Naive B cell (primary cell): ENCODE measurements around the gene PAK1. TPM values are rescaled to one million over a fixed set of nuclear protein-coding genes. Genes with fewer than 3 reads are reported as not detected.
A peak's percentile ranks its signal among the peaks of the same experiment; 100 is the strongest.
"Not testable (repeated sequence)": the region's sequence is repeated elsewhere in the genome, so short reads cannot be mapped to it uniquely, and the experiment has no call there.

Experiments
- ATAC-seq, 2 donors: fragments of 150-1000 bp; cut with Tn5 transposase; 2 replicates each; pipeline ENCODE4 v1.10.0; 2021; ENCODE audit warnings: low read depth in 2 of 2, mild to moderate bottlenecking in 2 of 2, moderate library complexity in 2 of 2
- DNase-seq: peaks from one replicate; pipeline ENCODE4 v3.0.0; 2022
- H3K27ac Mint-ChIP-seq, 6 donors: one replicate each; pipeline ENCODE4 v1.8.0; 2020 to 2022; ENCODE audit warnings: mild to moderate bottlenecking in 6 of 6, mixed read lengths in 6 of 6, moderate library complexity in 5 of 6, inconsistent platforms in 2 of 6
- H3K27me3 Mint-ChIP-seq, 3 donors: one replicate each; pipeline ENCODE4 v1.8.0; 2021 to 2022; ENCODE audit warnings: mixed read lengths in 3 of 3, mild to moderate bottlenecking in 1 of 3
- H3K36me3 Mint-ChIP-seq, 2 donors: one replicate each; pipeline ENCODE4 v1.8.0; 2020 to 2022; ENCODE audit warnings: mixed read lengths in 2 of 2, inconsistent platforms in 1 of 2, mild to moderate bottlenecking in 1 of 2
- H3K4me1 Mint-ChIP-seq, 3 donors: one replicate each; pipeline ENCODE4 v1.8.0; 2020 to 2022; ENCODE audit warnings: mixed read lengths in 3 of 3, inconsistent platforms in 1 of 3, mild to moderate bottlenecking in 1 of 3, moderate library complexity in 1 of 3
- H3K4me3 Mint-ChIP-seq, 8 donors: one replicate each; pipeline ENCODE4 v1.8.0; 2020 to 2022; ENCODE audit warnings: mild to moderate bottlenecking in 8 of 8, mixed read lengths in 8 of 8, moderate library complexity in 8 of 8, inconsistent platforms in 2 of 8
- H3K9me3 Mint-ChIP-seq, 7 donors: one replicate each; pipeline ENCODE4 v1.8.0; 2020 to 2022; ENCODE audit warnings: mixed read lengths in 7 of 7, mild to moderate bottlenecking in 5 of 7, inconsistent platforms in 2 of 7, moderate library complexity in 1 of 7
- polyA plus RNA-seq, 6 donors: library from polyadenylated mRNA; unstranded; fragments of 300-500 nt; fragmentation: Illumina TruSeq; gene quantifications; one replicate each; pipeline ENCODE4 v1.2.3, GENCODE V29; 2021; ENCODE audit warnings: low read depth in 6 of 6

Gene PAK1
- polyA plus RNA-seq, 6 donors from 2014 or later = 7.4 to 11.9 (median 10.7) TPM

GRCh38 chr11:77383349-77383748 is 90.5 kb downstream of the PAK1 start:
- H3K4me3 Mint-ChIP-seq, H3K4me1 Mint-ChIP-seq, H3K27ac Mint-ChIP-seq, H3K9me3 Mint-ChIP-seq, H3K27me3 Mint-ChIP-seq, DNase-seq, ATAC-seq: not testable (repeated sequence)
- peaks cover 12 to 24% of the 10 kb centered on the region in 2 donors for H3K36me3 Mint-ChIP-seq

GRCh38 chr11:77381729-77382665 is 91.9 kb downstream of the PAK1 start:
- Mint-ChIP-seq H3K36me3 (peaks cover 12 to 24% of the 10 kb centered on the region in 2 donors), H3K9me3 (no peaks in the 10 kb centered on the region), H3K4me1 (no peaks in the 10 kb centered on the region), H3K27ac (peak overlapping the region in 3 of 6 donors; percentile 14 to 54 (median 21)), H3K27me3 (no peaks in the 10 kb centered on the region), H3K4me3 (no peak overlapping the region)
- DNase-seq (no peak), ATAC-seq (no peak)

GRCh38 chr11:77379934-77380333 is 94.0 kb downstream of the PAK1 start:
- Mint-ChIP-seq H3K9me3 (no peaks in the 10 kb centered on the region), H3K36me3 (peaks cover 12 to 33% of the 10 kb centered on the region in 2 donors), H3K27ac (no peak overlapping the region), H3K4me1 (no peaks in the 10 kb centered on the region), H3K4me3 (no peak overlapping the region), H3K27me3 (no peaks in the 10 kb centered on the region)
- no peak for ATAC-seq
- no peak for DNase-seq

GRCh38 chr11:77379253-77379652 is 94.6 kb downstream of the PAK1 start:
- DNase-seq = no peak
- Mint-ChIP-seq H3K27me3 (no peaks in the 10 kb centered on the region), H3K36me3 (peaks cover 12 to 32% of the 10 kb centered on the region in 2 donors), H3K9me3 (no peaks in the 10 kb centered on the region), H3K4me3 (no peak overlapping the region), H3K4me1 (no peaks in the 10 kb centered on the region), H3K27ac (no peak overlapping the region)
- ATAC-seq = no peak

GRCh38 chr11:77377734-77378133 is 96.2 kb downstream of the PAK1 start:
- H3K27me3 Mint-ChIP-seq = no peaks in the 10 kb centered on the region

GRCh38 chr11:77375107-77375506 is 98.8 kb downstream of the PAK1 start:
- Mint-ChIP-seq H3K9me3 (no peaks in the 10 kb centered on the region), H3K27me3 (no peaks in the 10 kb centered on the region), H3K27ac (no peak overlapping the region), H3K4me3 (no peak overlapping the region), H3K4me1 (no peaks in the 10 kb centered on the region), H3K36me3 (peaks cover 12 to 39% of the 10 kb centered on the region in 2 donors)
- no peak for ATAC-seq
- DNase-seq = no peak

More at GRCh38 chr11:77377734-77378133, 96.2 kb downstream of the PAK1 start:
- DNase-seq = no peak
- H3K36me3 Mint-ChIP-seq = peaks cover 12 to 31% of the 10 kb centered on the region in 2 donors
- no peaks in the 10 kb centered on the region for H3K4me1 Mint-ChIP-seq
- H3K9me3 Mint-ChIP-seq = no peaks in the 10 kb centered on the region
- no peak overlapping the region for H3K4me3 Mint-ChIP-seq
- no peak for ATAC-seq
- H3K27ac Mint-ChIP-seq = no peak overlapping the region

GRCh38 chr11:77374611-77375031 is 99.3 kb downstream of the PAK1 start:
- Mint-ChIP-seq H3K4me1 (peaks cover 0 to 3% (median 0%) of the 10 kb centered on the region in 3 donors), H3K27ac (no peak overlapping the region), H3K9me3 (no peaks in the 10 kb centered on the region), H3K27me3 (no peaks in the 10 kb centered on the region), H3K36me3 (peaks cover 10 to 34% of the 10 kb centered on the region in 2 donors), H3K4me3 (no peak overlapping the region)
- DNase-seq (no peak), ATAC-seq (no peak)

GRCh38 chr11:77374108-77374507 is 99.8 kb downstream of the PAK1 start:
- H3K27ac Mint-ChIP-seq = no peak overlapping the region
- no peak for ATAC-seq
- H3K36me3 Mint-ChIP-seq = peaks cover 5 to 29% of the 10 kb centered on the region in 2 donors
- DNase-seq = no peak
- H3K4me1 Mint-ChIP-seq = peaks cover 0 to 3% (median 0%) of the 10 kb centered on the region in 3 donors
- H3K4me3 Mint-ChIP-seq = no peak overlapping the region
- no peaks in the 10 kb centered on the region for H3K27me3 Mint-ChIP-seq
- no peaks in the 10 kb centered on the region for H3K9me3 Mint-ChIP-seq

GRCh38 chr11:77372726-77373125 is 101.2 kb downstream of the PAK1 start:
- no peak overlapping the region for H3K27ac Mint-ChIP-seq
- DNase-seq (no peak), ATAC-seq (no peak)
- no peaks in the 10 kb centered on the region for H3K27me3 Mint-ChIP-seq
- H3K4me1 Mint-ChIP-seq = peaks cover 0 to 3% (median 0%) of the 10 kb centered on the region in 3 donors
- peaks cover 0 to 25% of the 10 kb centered on the region in 2 donors for H3K36me3 Mint-ChIP-seq
- H3K9me3 Mint-ChIP-seq = no peaks in the 10 kb centered on the region
- no peak overlapping the region for H3K4me3 Mint-ChIP-seq

- H3K27me3 Mint-ChIP-seq = no peaks in the 10 kb centered on the region
- no peak for DNase-seq
- H3K27ac Mint-ChIP-seq = no peak overlapping the region
- ATAC-seq = no peak
- H3K36me3 Mint-ChIP-seq = peaks cover 0 to 25% of the 10 kb centered on the region in 2 donors
- H3K4me3 Mint-ChIP-seq = no peak overlapping the region
- H3K4me1 Mint-ChIP-seq = peaks cover 0 to 3% (median 0%) of the 10 kb centered on the region in 3 donors
- no peaks in the 10 kb centered on the region for H3K9me3 Mint-ChIP-seq
Observed at GRCh38 chr11:77371646-77372045, 102.2 kb downstream of the PAK1 start.

- H3K36me3 Mint-ChIP-seq = peaks cover 0 to 27% of the 10 kb centered on the region in 2 donors
- peaks cover 0 to 3% (median 0%) of the 10 kb centered on the region in 3 donors for H3K4me1 Mint-ChIP-seq
- no peak overlapping the region for H3K4me3 Mint-ChIP-seq
- no peaks in the 10 kb centered on the region for H3K27me3 Mint-ChIP-seq
- ATAC-seq (no peak), DNase-seq (no peak)
- peak overlapping the region in 1 of 6 donors; percentile 15 for H3K27ac Mint-ChIP-seq
- peaks cover 0 to 6% (median 2%) of the 10 kb centered on the region in 7 donors for H3K9me3 Mint-ChIP-seq
Observed at GRCh38 chr11:77370217-77370616, 103.7 kb downstream of the PAK1 start.

- DNase-seq (no peak), ATAC-seq (no peak)
- H3K27ac Mint-ChIP-seq = peak overlapping the region in 1 of 6 donors; percentile 87
- H3K9me3 Mint-ChIP-seq = peaks cover 0 to 5% (median 2%) of the 10 kb centered on the region in 7 donors
- no peak overlapping the region for H3K4me3 Mint-ChIP-seq
- H3K4me1 Mint-ChIP-seq = no peaks in the 10 kb centered on the region
- H3K27me3 Mint-ChIP-seq = no peaks in the 10 kb centered on the region
- peaks cover 16 to 26% of the 10 kb centered on the region in 2 donors for H3K36me3 Mint-ChIP-seq
Observed at GRCh38 chr11:77361184-77361583, 112.7 kb downstream of the PAK1 start.

- H3K27ac Mint-ChIP-seq = peak overlapping the region in 1 of 6 donors; percentile 9
- no peak for ATAC-seq
- H3K36me3 Mint-ChIP-seq = peaks cover 16 to 18% of the 10 kb centered on the region in 2 donors
- H3K9me3 Mint-ChIP-seq = no peaks in the 10 kb centered on the region
- H3K27me3 Mint-ChIP-seq = no peaks in the 10 kb centered on the region
- no peaks in the 10 kb centered on the region for H3K4me1 Mint-ChIP-seq
- no peak overlapping the region for H3K4me3 Mint-ChIP-seq
- no peak for DNase-seq
Observed at GRCh38 chr11:77359481-77359880, 114.4 kb downstream of the PAK1 start.

GRCh38 chr11:77353131-77353530 is 120.8 kb downstream of the PAK1 start:
- H3K9me3 Mint-ChIP-seq = no peaks in the 10 kb centered on the region
- no peak overlapping the region for H3K4me3 Mint-ChIP-seq

More at GRCh38 chr11:77353131-77353530, 120.8 kb downstream of the PAK1 start:
- DNase-seq (no peak), ATAC-seq (no peak)
- H3K27ac Mint-ChIP-seq = no peak overlapping the region
- H3K36me3 Mint-ChIP-seq = peaks cover 5% of the 10 kb centered on the region in 2 donors
- no peaks in the 10 kb centered on the region for H3K27me3 Mint-ChIP-seq
- no peaks in the 10 kb centered on the region for H3K4me1 Mint-ChIP-seq
